Heart right ventricle (tissue), 16 donors: ENCODE results near the gene ADD3. TPM values are rescaled to one million over a fixed set of nuclear protein-coding genes. Genes with fewer than 3 reads are reported as not detected.

ENCODE experiments used
- ATAC-seq, 8 donors: fragments of 200-7000 bp; cut with Tn5 transposase; one replicate each; pipeline ENCODE4 v1.9.1; 2020; ENCODE audit warnings: mild to moderate bottlenecking in 8 of 8, moderate library complexity in 8 of 8, moderate number of reproducible peaks in 1 of 8
- DNase-seq, 2 donors: peaks; one replicate each; pipeline ENCODE4 v3.0.0-alpha.2; 2020
- H3K27ac ChIP-seq, 10 donors: fragments of 200-600 bp; sonication (generic) in 2 of 10; one replicate each; pipeline versions ENCODE4 v1.5.0 to v1.8.0; 2020 to 2022; ENCODE audit warnings: mild to moderate bottlenecking in 3 of 10
- H3K27me3 ChIP-seq, 7 donors: fragments of 200-600 bp; one replicate each; pipeline ENCODE4 v1.8.0; 2021 to 2022; ENCODE audit warnings: mild to moderate bottlenecking in 2 of 7
- H3K36me3 ChIP-seq, 9 donors: fragments of 200-600 bp; sonication (generic) in 1 of 9; one replicate each; pipeline versions ENCODE4 v1.5.0 to v1.8.0; 2020 to 2022; ENCODE audit warnings: mild to moderate bottlenecking in 2 of 9
- H3K4me1 ChIP-seq, 9 donors: fragments of 200-600 bp; sonication (generic) in 1 of 9; one replicate each; pipeline versions ENCODE4 v1.5.0 to v1.8.0; 2020 to 2022; ENCODE audit warnings: mild to moderate bottlenecking in 4 of 9
- H3K4me3 ChIP-seq, 10 donors: fragments of 200-600 bp; sonication (generic) in 2 of 10; one replicate each; pipeline versions ENCODE4 v1.5.0 to v1.8.0; 2020 to 2022; ENCODE audit warnings: mild to moderate bottlenecking in 7 of 10, moderate library complexity in 2 of 10
- H3K9me3 ChIP-seq, 11 donors: fragments of 200-600 bp in 10 of 11; sonication (generic) in 2 of 11; one replicate each; pipeline versions ENCODE4 v1.5.0 to v1.8.0; 2013 to 2022; ENCODE audit warnings: mild to moderate bottlenecking in 2 of 11, control low read depth in 1 of 11, moderate library complexity in 1 of 11
- CTCF ChIP-seq, 9 donors: fragments of 200-600 bp; sonication (generic) in 2 of 9; IDR thresholded peaks; one replicate each; pipeline versions ENCODE4 v1.5.0 to v1.8.0; 2021 to 2022; ENCODE audit warnings: antibody characterized with exemption in 9 of 9, mild to moderate bottlenecking in 5 of 9, moderate library complexity in 1 of 9
- WGBS, 2 donors: extraction: QIAGEN DNeasy Blood & Tissue Kit; methylation state at CpG; one replicate each; pipeline ENCODE4 v1.1.7; 2013; ENCODE audit warnings: inconsistent platforms in 1 of 2; 5-methylcytosine and 5-hydroxymethylcytosine counted together
- intact Hi-C, 10 donors: fragments of 100-400 bp; cut with DNase I; formaldehyde crosslinking; loops; one replicate each; pipeline versions ENCODE4 v1.11.1 to v1.14.2; 2022
- polyA plus RNA-seq, 2 donors: library from polyadenylated mRNA; stranded (reverse); fragments of 200-250 nt; gene quantifications; one replicate each; pipeline ENCODE4 v1.2.3, GENCODE V29; 2013
- total RNA-seq, 10 donors: library from RNA; stranded (reverse); fragmentation: NEBNext Ultra II Directional in 3 of 10; extraction: Animal tissue kit (Norgen Biotek cat#: 25700) in 3 of 10; gene quantifications; one replicate each; pipeline versions ENCODE4 v1.2.1 to v1.2.4, GENCODE V29; 2021 to 2023
- donor health status: Arrhythmogenic right ventricular cardiomyopathy.
- donor health status: ischemic (EF 13 %, LVEDD 7.1; RV severe dilation, severe dysfunction).
- donor health status: healthy with polysubstance abuse.
- donor health status: DM: no; HTN: yes; CAD: no.
- donor health status: DM: no; HTN: no; CAD: no.
- donor health status: ischemic (EF 25% LVEDD 6.9; RV normal size, moderate dysfunction).
- donor health status: ischemic (EF 25% LVEDD 5.7; RV mildly dilated, moderate dysfunction).
- donor health status: healthy.
- donor health status: DM: yes; HTN: yes; CAD: no.
- donor health status: Ischemic cardiomyopathy.
- donor health status: ischemic (EF 35%, LVEDD 5.7; RV mildly dilated, moderate dysfunction).
- donor health status: nonischemic (EF 11% LVEDD 7.7; RV severe dilation, severe dysfunction).
- donor health status: DM: yes; HTN: yes; CAD: no.
- donor health status: PGD.
- donor health status: ischemic (EF 29% LVEDD 5.4; RV normal size, mild dysfunction).
- donor health status: nonischemic (EF 23%, LVEDD 6.1; RV moderate dilation, normal function).

Gene ADD3
- total and polyA plus RNA-seq, 12 donors, result 28.0 to 106 (median 87.8) TPM

- Histone ChIP-seq H3K4me3 (no peak overlapping the region), H3K27ac (peak overlapping the region in 9 of 10 donors; percentile 52 to 86 (median 79)), H3K27me3 (peaks cover 0 to 3% (median 0%) of the 10 kb centered on the region in 7 donors), H3K4me1 (peaks cover 2 to 40% (median 20%) of the 10 kb centered on the region in 9 donors), H3K9me3 (no peaks in the 10 kb centered on the region), H3K36me3 (no peaks in the 10 kb centered on the region)
- 47 to 62% methylated on average over 2 of the region's 2 CpGs for WGBS, 2 donors
- intact Hi-C loops, result no loop called here
- ATAC-seq (peak; percentile 25 to 84 (median 58)), DNase-seq (peak in 1 of 2 donors; percentile 23)
- no peak for TF ChIP-seq CTCF (IDR thresholded peaks at IDR 0.05)
These were observed 167.6 kb downstream of the ADD3 start for GRCh38 chr10:110175406-110175805.

GRCh38 chr10:110176141-110177030 lies 168.6 kb downstream of the ADD3 start:
- 28 to 34% methylated on average over 19 of the region's 19 CpGs for WGBS, 2 donors
- Histone ChIP-seq H3K4me1 (peaks cover 2 to 31% (median 19%) of the 10 kb centered on the region in 9 donors), H3K27ac (peak overlapping the region; percentile 52 to 86 (median 78)), H3K27me3 (no peaks in the 10 kb centered on the region), H3K4me3 (peak overlapping the region in 7 of 10 donors; percentile 5 to 37 (median 26)), H3K9me3 (no peaks in the 10 kb centered on the region), H3K36me3 (no peaks in the 10 kb centered on the region)
- TF ChIP-seq CTCF (IDR thresholded peaks at IDR 0.05), result peak in 1 of 9 donors; percentile 29
- ATAC-seq (peak; percentile 30 to 92 (median 80)), DNase-seq (peak; percentile 23 to 34)
- intact Hi-C loops, result no loop called here

- H3K27me3 ChIP-seq, result no peaks in the 10 kb centered on the region
- intact Hi-C loops, result no loop called here
- H3K27ac ChIP-seq, result no peak overlapping the region
- WGBS, 2 donors, result 82 to 88% methylated on average over 7 of the region's 7 CpGs
- no peak for ATAC-seq
- no peaks in the 10 kb centered on the region for H3K9me3 ChIP-seq
- no peak for DNase-seq
- TF ChIP-seq CTCF (IDR thresholded peaks at IDR 0.05), result no peak
- peaks cover 2 to 24% (median 16%) of the 10 kb centered on the region in 9 donors for H3K4me1 ChIP-seq
- H3K4me3 ChIP-seq, result no peak overlapping the region
- H3K36me3 ChIP-seq, result no peaks in the 10 kb centered on the region
These were observed 171.4 kb downstream of the ADD3 start for GRCh38 chr10:110179220-110179619.

GRCh38 chr10:110181451-110181850 lies 173.7 kb downstream of the ADD3 start:
- TF ChIP-seq CTCF (IDR thresholded peaks at IDR 0.05), result no peak
- no peaks in the 10 kb centered on the region for H3K9me3 ChIP-seq
- DNase-seq (no peak), ATAC-seq (no peak)
- peaks cover 0 to 9% (median 5%) of the 10 kb centered on the region in 9 donors for H3K4me1 ChIP-seq
- H3K4me3 ChIP-seq, result no peak overlapping the region
- H3K27me3 ChIP-seq, result no peaks in the 10 kb centered on the region
- 81 to 86% methylated on average over 10 of the region's 10 CpGs for WGBS, 2 donors
- H3K36me3 ChIP-seq, result no peaks in the 10 kb centered on the region
- H3K27ac ChIP-seq, result no peak overlapping the region
- intact Hi-C loops, result no loop called here
